Activated naive CD4-positive, alpha-beta T cell treated with anti-CD3 and anti-CD28 coated beads, Interleukin-2, amount 50 U/mL, for 16 hours (primary cell): ENCODE results near the gene CNTNAP5.
"Not testable (repeated sequence)": the region's sequence is repeated elsewhere in the genome, so short reads cannot be mapped to it uniquely, and the experiment has no call there.

Source experiments
- DNase-seq: peaks from one replicate; pipeline ENCODE4 v3.0.0-alpha.2; 2020

Gene CNTNAP5

DNA sequence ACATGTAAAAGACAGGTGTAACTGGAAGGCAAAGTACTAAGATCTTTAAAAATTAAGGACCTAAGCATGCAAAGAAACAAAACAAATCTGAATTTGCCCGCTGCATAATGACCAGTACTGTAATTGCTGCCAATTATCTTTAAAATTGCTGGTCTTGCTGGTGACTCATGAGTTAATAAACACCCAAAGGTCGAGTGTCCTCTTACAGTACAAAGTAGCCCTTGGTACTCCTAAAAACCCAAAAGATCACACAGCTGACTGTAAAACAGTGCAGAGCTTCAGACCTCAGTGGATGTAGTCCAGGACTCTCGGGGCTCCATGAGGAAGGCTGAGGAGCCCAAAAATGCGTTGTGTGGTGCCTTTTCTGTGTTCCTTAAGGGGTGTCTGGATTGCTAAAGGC is 308.7 kb downstream of the CNTNAP5 start:
- DNase-seq = no peak

DNA sequence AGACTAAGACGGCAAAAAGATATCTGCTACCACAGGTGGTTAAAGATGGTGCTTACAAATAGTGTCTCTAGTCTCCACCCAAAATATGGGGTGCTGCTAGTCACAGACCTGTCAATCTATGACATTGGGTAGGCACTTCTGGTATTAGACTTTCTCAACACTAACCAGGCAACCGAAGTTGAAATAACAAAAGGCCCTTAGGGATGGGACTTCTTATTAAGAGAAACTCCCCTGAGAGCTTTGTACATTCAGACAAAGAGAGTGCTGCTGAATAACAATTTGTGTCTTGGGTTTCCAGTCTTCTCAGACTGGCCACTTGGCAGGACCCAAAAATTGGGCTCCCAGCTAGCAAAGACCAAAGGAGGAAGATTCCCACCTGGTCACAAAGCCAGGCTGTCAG is 310.0 kb downstream of the CNTNAP5 start:
- no peak for DNase-seq

DNA sequence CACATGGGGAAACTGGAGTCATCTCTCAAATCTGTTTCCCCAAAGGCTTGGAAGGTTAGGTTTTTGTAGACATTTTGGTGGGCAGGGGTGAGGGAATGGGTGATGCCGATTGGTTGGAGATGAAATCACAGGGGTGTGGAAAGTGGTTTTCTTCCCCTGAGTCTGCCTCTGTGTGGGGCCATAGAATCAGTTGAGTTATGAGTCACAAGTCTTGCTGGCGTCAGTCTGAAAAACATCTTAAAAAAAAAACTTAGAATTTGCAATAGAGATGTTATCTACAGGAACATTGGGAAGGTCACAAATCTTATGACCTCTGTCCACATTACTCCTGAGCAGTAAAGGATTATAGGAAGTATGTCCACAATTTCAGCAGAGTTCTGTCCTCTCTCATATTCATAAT is 314.6 kb downstream of the CNTNAP5 start:
- DNase-seq = no peak

DNA sequence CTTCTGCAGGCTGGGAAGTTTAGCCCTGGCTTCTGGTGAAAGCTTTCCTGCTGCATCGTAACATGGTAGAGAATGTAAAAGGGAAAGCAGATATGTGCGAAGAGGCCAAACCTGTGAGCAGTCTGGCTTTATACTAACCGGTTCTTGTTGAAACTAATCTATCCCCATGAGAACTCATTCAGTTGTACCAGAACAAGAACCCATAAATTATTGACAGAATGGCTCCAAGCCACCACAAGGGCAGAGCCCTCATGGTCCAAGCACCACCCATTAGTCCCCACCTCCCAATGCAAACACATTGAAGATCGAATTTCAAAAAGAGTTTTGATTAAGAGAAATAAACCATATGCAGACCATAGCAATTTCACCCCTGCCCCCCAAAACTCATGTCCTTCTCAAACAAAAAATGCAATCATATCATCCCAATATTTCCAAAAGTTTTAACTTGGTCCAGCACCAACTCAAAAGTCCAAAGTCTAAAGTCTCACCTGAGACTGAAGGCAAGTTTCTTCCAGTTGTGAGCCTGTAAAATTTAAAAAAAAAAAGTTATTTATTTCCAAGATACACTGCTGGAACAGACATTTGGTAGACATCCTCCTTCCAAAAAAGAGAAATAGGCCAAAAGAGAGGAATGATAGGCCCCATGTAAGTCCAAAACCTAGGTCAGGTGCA is 318.9 kb downstream of the CNTNAP5 start:
- no peak for DNase-seq

DNA sequence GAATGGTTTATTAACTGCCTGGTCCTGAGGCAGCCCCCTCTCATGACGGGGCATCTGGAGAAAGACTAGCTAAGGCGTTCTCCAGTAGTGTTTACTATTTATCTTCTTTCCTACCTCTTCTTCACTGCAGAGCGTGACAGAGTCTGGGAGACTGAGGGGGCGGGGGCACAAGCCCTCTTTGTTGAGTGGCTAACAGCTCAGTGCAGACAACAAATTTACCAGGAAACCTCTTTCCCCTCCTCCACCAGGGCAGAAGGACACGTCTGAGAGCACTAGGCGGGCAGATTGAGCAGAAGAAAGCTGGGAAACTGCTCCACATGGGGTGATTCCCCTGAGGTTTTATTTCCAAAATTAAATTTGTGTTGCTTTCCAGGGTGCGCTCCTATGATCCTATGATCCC is 322.1 kb downstream of the CNTNAP5 start:
- DNase-seq = no peak

DNA sequence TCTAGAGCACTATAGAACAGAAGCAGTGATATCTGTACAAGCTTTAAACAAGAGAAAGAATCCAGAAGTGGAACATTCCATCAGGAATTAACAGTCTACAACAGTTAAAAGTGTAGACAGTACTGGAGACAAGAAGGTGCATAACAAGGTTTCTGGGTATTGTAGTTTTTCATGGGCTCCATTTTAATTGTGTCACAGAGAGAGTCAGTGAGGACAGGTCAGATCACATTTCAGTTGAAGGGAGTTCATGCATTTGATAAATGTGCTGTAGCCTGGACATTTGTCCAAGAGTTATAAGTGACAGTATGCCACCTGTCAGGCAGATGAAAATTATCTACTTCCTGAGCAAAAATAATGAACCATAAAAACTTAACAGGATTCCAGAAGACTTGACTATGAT is 328.6 kb downstream of the CNTNAP5 start:
- no peak for DNase-seq

DNA sequence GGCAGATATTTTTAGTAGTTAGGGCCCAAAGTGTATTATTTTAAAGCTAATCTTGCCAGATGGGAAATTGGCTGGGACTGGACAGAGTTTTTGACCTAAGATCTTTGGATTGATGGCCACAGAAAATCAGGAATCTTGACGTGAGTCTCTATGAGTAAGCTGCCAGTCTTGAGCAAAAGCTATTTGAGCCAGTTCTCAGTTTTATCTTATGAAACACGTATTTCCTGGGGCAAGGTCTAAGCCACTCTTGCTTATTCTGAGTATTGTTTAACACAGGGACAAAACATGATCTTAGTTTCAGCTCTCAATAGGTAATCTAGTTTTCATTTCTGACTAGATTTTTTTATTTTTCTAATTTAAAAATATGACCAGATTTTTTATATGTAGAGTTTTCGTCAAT is 329.4 kb downstream of the CNTNAP5 start:
- no peak for DNase-seq

DNA sequence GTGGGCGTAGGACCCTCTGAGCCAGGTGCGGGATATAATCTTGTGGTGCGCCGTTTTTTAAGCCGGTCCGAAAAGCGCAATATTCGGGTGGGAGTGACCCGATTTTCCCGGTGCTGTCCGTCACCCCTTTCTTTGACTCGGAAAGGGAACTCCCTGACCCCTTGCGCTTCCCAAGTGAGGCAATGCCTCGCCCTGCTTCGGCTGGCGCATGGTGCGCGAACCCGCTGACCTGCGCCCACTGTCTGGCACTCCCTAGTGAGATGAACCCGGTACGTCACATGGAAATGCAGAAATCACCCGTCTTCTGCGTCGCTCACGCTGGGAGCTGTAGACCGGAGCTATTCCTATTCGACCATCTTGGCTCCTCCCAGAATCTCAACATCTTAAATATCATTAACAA is 336.9 kb downstream of the CNTNAP5 start:
- not testable (repeated sequence) for DNase-seq

DNA sequence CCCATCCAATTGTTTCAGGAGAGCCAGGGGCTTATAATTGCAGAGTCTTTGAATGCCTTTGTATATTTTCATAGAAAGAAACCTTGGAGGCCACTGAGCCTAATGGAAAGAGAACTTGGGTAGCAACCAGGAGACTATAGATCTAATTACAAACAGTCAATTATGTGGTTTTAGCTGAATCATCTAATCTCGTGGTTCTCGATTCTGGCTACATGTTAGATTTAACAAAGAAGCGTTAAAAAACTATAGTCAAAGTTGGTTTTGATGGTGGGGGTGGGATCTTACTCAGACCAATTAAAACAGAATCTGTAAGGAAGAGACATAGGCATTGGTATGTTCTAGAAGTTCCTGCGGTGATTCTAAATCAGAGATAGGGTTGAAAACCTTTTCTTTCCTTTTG is 344.1 kb downstream of the CNTNAP5 start:
- DNase-seq = no peak

DNA sequence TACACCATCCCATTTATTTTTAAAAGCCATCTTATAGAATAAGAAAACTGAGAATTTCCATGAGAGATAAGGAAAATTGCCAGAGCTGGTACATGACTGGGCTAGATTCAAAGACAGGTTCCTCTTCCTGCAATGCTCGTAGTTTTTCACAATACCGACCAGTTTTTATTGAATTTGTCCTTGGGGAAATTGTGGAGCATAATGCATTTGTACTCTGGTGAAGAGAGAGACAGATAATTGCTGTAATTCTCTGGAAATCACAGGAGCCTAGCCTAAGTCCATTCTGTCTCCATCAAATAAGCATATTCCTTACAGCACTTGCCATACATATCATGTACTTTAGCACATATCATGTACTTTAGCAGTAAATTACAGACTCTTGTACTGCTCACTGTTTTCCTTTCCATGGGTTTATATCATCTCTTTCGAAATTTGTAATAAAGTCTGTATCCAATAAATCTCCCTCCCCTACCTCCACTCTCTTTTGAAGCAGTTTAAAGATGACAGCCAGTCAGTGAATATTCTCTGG is 355.2 kb downstream of the CNTNAP5 start:
- no peak for DNase-seq

DNA sequence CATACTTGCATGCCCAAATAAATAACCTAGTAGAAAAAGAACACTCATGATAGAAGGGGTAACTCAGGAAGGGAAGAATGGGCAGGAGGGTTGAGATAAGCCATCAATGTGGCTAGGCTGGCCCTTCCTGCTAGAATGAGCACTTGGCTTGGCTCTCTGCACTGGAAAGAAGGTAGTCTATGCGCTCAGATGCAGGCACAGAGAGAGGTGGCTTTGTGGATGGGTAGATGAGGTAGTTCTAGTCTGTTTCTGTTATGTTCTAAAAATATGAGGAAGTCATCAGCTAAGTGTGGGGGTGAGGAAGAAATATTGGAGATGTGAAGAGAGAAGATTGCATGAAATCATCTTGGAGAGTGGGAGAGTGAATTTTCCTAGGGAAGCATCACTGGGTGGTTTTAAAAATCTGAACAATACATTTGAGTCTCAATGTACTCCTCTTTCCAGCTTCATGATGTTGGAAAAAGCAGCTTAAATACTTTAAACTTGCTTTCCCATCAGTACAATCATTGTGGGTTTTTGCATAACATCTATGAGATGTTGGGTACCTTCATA is 357.1 kb downstream of the CNTNAP5 start:
- no peak for DNase-seq

DNA sequence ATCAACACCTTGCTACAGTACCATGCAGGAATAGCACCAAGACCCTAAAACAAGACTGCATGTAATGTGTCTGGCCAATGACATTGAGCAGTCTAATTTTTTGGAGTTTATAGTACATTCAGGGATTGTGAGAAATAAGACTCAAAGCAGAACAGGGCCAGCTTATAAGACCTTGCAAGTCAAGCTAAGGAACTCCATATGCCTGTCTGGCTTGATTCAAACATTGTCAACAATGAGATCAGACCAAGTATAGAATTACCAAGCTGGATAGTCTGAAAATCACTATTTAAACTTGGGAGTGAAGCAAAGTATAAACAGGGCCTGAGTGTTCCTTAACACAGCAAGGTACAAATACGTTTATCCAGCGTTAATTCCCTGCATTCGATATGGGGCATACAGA is 370.9 kb downstream of the CNTNAP5 start:
- no peak for DNase-seq

DNA sequence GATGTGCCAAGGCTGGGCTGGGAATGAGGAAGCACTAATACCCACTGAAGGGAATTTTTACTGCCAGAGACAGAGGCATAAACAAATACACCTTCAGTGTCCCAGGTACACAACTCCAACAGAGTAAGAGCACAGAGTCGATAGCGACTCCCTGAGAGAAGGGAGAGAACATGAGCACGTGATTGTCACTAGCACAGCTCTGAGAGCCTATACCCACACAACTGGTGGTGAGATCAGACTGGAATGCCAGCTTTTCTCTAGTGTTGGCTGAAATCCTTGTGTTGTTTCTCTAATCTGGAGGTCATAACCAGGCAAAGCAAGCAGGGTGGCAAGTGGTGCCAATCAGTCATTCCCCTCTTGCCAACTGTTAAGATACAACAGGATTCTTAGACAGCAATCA is 377.2 kb downstream of the CNTNAP5 start:
- no peak for DNase-seq

DNA sequence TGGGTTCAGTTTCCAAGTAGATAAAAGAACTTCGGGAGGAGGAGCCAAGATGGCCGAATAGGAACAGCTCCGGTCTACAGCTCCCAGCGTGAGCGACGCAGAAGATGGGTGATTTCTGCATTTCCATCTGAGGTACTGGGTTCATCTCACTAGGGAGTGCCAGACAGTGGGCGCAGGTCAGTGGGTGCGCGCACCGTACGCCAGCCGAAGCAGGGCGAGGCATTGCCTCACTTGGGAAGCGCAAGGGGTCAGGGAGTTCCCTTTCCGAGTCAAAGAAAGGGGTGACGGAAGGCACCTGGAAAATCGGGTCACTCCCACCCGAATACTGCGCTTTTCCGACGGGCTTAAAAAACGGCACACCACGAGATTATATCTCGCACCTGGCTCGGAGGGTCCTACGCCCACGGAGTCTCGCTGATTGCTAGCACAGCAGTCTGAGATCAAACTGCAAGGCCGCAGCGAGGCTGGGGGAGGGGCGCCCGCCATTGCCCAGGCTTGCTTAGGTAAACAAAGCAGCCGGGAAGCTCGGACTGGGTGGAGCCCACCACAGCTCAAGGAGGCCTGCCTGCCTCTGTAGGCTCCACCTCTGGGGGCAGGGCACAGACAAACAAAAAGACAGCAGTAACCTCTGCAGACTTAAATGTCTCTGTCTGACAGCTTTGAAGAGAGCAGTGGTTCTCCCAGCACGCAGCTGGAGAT is 382.9 kb downstream of the CNTNAP5 start:
- DNase-seq = not testable (repeated sequence)

DNA sequence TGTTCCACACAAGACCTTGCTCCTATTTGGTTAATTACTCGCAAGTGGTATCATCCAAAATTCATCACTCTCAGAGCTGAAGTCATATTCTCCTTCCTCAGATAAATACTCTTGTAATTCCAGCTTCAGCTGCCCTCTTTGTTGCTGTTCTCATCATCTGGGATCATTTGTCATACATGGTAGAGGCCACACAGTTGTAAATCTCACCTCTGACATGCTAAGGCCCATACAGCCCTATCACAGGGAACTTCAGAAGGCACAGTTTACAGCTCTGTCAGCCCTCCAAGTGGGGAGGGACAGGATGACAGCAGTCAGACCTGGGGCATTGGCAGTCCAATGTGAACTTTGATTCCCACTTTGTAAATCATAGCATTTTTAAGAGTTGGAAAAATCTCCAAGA is 399.0 kb downstream of the CNTNAP5 start:
- DNase-seq = no peak

DNA sequence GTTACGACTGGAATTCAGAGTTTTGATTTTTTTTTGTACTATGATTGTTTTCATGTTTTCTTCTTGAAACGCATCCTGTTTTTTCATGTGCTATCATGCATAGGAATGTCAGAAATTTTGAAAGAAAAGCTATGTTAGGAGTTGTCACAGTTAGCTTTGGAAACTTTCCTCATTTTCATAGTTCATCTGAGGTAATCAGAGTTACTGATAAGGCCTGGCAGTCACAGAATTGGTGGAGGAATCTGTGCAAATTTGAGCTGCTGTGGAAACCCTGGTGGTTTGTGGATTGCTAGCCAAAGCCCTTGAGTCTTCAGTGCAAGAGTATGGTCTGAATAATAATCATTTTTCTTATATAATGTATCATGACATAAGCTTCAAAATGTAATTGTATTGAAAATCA is 401.0 kb downstream of the CNTNAP5 start:
- no peak for DNase-seq

DNA sequence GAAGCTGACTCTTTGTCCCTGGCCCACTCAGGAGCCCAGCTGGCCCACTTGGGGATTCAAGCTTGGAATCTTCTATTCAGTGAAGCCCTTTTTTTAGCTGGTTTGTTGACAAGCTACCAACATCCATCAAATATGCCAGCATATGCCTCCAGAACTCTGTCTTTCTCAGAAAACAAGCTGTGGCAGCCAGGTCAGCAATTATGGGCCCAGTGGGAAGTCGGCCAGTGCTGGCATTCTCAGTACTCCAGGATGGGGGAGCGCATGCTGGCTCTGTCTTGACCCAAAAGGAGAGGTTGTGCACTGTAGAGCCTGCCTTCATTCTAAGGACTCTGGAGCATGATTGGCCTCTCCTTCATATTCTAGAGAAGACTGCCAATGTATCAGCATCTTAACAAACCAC is 401.5 kb downstream of the CNTNAP5 start:
- no peak for DNase-seq

DNA sequence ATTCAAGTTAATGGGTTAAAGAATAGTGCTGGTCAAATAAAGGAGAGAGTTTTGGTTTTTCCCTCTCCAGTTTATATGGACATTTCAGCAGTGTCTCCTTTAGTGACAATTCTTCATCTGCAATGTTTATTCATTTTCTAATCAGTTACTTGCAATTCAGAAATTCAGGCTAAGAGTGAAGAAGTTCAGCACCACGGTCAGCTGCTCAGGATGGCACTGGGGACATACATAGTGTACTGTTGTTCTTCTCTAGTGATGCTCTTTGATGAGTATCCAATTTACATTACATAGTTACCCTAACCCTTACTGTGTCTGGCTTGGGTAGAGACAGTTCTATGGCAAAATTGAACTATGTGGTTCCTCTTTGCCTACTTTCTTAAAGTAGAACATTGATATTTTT is 412.7 kb downstream of the CNTNAP5 start:
- DNase-seq = no peak

DNA sequence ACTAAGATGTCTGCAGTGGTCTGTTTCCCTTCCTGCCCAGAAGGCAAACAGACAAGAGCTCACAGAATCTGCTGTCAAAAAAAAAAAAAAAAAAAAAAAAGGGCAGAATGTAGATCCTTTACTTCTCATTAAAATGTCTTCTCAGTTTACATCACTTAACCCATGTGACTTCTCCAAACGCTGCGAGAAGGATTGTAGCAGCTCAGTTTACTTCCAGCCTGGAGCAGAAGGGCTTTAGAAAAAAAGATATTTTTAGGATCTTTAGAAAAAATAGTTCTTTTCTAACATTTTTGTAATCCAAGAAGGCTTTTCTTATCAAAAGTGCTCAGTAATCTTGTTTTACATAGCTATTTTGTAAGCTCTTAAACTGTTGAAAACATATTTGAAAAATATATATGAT is 425.4 kb downstream of the CNTNAP5 start:
- no peak for DNase-seq

DNA sequence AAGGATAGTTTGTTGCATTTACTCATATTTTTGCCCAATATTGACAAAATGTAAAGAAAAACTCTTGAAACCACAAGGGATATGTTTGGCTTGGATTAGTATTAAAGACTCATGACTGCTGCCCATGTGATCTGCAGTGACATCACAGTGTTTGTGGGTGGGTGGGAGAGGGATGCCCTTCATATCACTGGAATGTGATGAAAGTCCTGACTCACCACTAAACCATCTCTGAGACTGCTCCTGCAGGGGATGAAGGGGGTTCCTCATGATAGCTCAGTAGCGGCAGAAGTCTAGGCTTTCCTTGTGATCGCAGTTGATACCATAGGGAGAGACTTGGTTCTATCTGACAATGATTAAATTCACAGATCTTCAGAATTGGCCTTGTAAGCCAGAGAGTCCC is 451.2 kb downstream of the CNTNAP5 start:
- DNase-seq = no peak

DNA sequence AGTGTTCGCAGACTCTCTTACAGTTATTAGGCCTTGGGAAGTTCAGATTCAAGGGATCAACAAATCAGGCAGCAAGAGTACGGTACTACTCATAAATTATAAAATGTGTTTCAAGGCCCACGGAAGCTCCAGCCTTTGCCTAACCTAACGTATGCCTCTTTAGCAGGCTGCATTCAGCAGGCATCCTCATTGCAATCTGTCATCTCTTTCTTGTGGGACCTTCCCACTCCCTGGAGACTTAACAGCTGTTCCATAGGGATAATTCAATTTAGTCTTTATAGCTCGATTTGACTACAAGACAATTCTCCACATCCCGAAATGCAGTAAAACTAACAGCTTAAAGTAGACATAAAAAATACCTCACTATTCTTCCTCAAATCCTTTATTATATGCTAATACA is 453.7 kb downstream of the CNTNAP5 start:
- DNase-seq = no peak

DNA sequence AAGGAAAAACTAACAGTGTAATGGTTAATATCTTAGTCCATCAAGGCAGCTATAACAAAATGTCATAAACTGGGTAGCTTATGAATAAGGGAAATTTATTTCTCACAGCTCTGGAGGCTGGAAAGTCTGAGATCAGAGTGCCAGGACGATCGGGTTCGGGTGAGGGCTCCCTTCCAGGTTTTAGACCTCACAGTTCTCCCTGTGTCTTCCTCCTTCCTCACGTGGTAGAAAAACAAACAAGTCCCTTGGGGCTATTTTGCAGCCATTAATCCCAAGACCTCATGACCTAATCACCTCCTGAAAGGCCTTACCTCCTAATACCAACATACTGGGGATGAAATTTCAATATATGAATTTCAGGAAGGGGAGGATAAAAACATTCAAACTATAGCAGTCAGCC is 455.9 kb downstream of the CNTNAP5 start:
- no peak for DNase-seq

DNA sequence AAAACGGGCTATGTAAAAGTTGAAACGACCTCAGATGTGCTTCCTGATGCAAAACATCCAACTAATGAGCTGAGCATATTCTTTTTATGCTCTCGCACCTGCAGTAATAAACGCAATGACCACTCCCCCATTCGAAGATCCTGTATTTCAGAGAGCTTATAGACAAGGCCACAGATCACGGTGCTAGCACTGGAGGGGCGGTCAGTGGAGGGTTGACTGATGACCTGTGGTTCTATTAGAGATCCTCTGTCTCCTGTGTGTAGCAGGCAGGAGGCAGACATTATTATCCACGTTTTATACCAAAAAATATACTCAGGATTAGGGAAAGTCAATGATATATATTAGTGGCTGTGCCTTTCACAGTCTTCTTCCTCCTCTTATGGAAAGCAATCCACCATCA is 457.0 kb downstream of the CNTNAP5 start:
- DNase-seq = no peak

DNA sequence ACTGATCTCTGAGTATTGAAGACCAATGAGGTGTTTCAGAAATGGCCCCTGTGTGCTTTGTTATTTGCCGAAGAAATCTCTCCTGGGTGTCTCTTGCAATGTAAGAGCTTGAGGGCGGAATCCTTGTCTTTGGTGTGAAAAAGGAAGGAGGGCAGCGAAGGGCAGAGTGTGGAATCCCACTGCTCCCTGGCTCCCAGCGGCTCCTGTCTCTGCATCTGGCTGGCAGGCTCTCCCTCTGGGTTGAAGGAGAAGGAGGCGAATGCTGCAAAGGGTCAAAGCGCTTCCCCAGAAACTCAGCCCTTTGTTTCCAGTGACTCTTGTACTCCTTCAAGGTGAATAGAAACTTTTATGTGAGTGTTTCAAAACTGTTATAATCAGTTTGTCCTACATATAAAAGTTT is 457.5 kb downstream of the CNTNAP5 start:
- DNase-seq = no peak

DNA sequence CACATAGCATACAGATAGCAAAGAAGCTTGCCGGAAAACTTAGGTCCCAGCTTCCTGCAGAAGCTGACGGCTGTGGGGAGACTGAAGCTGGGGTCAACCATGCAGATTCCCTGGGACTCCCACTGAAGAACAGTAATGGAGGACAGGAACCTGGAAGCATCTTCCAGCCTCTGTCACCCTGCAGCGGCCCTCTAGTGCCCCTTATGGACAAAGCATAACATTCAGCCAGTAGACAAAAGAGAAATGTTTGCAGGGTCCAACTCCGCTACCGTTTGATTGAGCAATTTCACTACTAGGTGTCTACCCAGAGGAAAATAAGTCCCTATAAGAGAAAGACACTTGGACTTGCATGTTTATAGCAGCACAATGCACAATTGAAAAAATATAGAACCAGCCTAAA is 460.6 kb downstream of the CNTNAP5 start:
- DNase-seq = no peak
